ENCODE results near the gene TBX20.

Gene TBX20, protein sequence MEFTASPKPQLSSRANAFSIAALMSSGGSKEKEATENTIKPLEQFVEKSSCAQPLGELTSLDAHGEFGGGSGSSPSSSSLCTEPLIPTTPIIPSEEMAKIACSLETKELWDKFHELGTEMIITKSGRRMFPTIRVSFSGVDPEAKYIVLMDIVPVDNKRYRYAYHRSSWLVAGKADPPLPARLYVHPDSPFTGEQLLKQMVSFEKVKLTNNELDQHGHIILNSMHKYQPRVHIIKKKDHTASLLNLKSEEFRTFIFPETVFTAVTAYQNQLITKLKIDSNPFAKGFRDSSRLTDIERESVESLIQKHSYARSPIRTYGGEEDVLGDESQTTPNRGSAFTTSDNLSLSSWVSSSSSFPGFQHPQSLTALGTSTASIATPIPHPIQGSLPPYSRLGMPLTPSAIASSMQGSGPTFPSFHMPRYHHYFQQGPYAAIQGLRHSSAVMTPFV

DNA sequence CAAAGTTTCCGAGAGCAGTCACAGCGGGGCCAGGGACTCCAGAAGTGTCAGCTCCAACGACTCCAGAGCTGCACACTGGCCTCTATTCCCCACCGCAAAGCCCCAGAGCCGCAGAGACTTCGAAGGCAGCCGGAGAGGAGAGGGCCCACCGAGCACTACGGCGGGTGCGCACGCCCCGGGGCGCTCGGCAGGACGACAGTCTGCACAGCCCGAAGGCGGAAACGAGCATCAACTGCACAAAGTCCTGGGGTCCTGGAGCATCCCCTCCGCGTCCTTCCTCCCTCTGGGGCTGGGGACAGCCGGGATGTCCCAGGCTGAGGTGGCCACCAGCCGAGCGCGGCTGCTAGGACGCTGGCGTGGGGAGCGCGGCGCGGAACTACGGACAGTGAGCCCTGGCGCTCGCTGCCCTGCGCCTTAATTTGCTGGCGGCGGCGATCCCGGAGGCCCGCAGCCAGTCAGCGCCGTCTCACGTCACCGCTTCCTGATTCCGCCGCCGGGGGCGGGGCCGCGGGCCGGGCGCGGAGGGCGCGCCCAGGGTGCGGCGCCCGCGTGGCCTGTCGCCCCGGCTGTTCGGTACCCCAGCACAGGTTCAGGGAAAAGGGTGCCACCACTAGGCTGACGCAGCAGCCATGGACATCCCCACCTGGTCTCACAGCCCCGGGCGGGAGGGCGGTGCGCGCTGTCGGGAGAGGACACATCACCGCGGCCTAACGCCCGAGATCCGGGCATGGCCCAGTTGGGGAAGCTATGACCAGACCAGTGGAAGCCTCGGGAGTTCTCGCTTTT is at the start of gene TBX20:
Gene TBX20, minus strand, starts transcription at position 391 of the 786 bp plus-strand sequence. CDS start 480 bp downstream, outside the sequence.
- no peak for DNase-seq

DNA sequence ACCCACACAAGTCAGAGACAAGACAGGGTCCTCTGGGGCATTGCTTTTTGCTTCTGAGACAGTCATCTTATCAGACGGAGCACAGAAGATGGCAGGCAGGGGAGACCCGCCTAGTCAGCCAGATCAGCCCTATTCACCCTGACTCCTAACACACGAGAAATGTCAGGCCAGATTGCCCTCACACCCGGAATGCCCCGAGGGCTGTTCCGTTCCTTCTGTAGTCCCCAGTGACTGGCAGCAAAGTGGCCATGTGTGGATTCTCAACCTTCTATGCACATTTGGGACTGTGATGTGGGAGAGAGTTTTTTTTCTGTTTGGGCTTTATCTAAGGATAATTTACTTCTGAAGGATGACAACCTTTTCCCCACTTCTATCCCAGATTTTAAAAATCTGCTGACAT is 35.5 kb upstream of the TBX20 start:
- no peak for DNase-seq

DNA sequence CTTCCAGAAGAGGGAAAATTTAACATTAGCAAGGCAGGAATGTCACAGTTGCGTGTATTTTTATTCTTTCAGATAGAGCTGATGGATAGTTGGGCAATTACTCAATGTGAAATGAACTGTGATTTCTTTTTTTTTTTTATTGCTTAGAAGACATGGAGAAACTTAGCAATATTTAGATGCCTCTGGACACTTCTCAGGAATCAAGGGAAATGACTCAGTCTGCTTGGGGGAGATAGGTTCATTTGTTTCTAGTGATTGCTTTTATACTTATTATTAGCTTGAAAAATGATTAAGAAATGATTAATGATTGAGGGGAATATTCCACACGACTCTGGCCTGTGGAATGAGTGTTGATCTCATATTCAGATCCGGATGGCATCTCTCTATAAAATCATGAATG is 33.1 kb upstream of the TBX20 start:
- peak; percentile 7 for DNase-seq

DNA sequence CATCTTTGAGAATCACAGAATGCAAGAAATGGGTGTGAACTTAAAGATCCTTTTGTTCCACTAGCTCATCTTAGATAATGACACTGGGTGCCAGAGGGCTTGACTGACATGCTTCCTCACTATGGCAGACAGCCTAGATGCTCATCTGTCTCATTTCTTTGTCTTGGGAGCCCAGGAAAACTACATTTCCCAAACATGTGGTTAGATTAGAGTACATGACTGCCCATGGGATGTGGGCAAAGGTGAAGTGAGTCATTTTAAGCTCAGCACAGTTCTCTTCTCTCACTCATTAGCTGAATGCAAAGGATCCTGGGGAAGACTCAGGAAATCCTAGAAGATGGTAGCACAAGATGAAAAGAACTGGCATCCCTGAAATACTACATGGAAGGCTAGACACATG is 32.5 kb upstream of the TBX20 start:
- DNase-seq: peak; percentile 57

DNA sequence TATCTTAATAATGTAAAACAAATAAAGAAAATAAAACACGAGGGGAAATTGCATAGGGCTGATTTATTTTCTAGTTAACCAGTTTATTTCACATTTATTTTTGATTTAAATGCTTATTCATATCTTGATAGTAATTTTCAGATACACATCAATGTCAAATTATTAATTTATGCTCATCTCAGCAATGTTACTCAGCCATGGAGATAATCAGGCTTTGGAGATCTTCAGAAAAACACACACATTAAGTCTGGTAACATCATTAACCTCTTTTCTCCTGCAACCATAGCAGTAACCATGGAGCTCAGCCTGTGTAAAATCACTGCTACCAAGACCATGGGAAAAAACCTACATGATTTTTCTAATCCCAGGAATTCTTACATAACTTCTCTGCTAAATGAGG is 31.9 kb upstream of the TBX20 start:
- DNase-seq: no peak

DNA sequence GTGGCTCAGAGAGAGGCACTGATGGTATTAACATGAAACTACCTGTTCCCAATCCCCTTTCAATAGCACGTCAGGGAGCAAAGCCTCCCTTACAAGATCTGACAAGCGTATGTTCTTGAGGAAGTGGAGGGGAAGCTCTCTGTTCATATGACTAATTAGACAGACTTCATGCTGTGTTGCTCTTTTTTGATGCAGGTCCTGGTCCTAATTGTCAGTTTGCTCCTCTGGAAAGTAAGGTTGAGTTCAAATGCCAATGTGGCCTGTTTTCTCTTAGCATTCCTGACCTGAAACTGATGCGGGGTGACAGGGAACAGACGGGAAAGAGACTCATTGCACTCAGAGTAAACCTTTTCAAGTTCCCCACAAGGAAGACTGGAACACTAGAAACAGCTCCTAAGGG is 27.0 kb upstream of the TBX20 start:
- no peak for DNase-seq

DNA sequence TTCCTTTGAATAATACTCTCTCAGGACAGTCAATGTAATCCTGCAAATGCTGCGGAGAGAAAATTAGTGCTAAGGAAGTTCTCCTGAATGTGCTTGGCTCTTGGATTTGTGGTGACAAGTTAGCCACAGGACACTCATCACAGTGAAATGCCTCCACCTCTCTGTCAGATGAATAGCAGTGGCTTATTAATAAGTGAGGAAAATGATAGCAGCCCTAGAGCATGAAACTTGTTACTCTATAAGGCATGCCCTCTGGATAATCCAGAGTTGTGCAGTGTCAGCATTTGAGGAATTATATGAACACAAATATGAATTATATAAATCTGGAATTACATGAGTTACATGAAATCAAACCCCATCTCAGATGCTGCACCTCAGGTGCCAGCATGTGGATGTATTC is 23.5 kb upstream of the TBX20 start:
- DNase-seq: no peak

DNA sequence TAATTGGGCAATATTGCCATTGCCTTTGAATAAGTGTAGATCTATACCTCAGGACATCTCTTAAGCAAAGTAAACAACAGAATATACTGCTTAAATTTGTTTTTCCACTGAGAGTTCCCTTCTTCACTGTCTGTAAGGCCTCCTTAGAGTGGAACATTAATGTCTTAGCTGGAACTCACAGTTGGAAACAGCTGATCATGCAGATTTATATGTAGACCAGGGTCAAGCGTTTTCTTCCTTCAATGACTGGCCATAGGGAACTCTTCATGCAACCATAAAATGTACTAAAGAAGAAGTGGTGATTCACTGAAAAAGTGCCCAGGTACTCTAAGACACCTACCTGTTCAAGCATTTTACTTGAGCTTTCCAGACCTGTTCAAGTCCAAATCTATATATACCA is 18.3 kb upstream of the TBX20 start:
- DNase-seq: no peak

DNA sequence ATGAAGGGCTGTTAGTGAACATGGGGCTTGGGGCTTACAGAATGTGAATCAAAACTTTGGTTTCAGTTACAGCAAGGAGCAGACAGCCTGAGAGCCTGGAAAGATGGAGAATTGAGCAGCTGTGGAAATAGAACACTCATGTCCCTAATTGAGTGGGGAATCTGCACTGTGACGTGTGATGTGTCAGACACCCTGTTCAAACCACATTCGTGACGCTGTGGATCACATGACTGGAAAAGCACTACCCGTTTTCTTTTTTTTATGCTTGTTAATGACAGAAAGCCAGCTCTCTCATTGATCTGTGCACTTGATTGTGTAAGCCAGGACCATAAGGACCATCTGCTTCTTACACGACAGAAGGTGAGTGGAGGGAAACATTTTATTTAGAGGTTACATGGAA is 15.1 kb upstream of the TBX20 start:
- no peak for DNase-seq

DNA sequence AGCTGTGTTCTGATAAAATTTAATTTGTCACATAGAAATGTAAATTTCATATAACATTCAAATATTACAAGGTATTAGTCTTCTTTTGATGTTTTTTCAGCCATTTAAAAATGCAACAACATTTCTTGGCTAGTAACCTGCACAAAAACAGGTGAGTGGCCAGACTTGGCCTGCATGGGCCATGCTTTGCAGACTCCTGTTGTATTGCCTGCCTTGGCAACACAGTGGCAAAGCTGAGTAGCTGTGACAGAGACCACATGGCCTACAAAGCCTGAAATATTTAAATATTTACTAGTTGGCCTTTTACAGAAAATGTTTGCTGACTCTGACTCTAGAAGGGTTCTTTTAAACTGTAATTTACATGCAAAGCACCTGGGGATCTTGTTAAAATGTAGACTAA is 13.5 kb upstream of the TBX20 start:
- DNase-seq: no peak

DNA sequence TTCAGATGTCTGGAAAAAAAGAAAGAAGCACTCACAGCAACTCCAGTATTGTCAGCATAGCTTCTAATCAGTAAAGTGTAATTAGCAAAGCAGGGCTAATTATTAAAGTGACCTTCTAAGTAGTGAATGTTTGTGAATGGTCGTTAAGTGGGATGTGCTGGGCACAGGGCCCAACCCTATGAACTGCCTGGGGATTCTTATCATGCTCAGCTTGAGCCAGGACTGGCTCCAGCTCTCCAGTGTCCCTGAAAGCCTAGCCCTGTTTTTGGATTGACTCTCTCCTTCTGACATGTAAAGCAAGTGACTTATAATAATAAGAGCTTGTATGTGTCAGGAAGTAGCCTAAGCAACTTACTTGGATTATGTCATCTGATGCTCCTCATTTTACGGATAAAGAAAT is 9.5 kb upstream of the TBX20 start:
- DNase-seq: no peak

DNA sequence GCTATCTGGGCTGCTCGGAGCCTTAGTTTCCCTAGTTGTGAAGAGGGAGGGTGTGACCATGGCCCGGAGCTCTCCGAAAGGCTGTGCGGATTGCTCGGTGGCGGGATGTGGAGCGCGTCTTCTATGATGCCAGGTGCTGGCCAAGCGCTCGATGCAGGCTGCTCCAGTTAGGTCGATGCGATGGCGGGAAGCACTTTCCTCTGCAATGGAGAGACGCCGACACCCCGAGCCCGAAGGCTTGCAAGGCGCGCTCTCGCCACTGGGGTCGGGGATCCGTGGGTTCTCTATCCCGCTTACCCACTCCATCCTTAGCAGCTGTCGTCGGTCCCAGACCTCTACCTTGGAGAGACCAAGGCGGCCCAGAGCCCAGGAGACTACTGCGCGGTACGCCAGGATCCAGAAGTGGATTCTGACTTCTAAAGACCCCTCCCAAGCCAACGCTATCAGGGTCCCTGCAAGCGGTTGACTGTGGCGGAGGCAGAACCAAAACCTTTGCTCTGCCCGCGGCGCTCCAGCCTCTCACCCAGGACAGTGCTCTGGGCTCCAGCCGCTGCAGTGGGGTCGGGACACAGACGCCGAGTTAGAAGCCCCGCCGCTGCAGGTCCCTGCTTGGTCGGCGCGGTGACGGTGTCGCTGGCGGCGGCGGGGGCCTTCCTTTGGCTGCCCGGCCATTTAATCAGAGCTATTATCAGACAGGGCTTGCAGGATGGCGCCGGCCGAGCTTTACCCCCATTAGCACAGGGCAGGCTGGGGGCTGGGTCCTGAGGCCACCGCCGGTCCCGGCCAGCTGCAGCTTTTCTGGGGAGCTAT is 7.8 kb upstream of the TBX20 start:
- DNase-seq: no peak

DNA sequence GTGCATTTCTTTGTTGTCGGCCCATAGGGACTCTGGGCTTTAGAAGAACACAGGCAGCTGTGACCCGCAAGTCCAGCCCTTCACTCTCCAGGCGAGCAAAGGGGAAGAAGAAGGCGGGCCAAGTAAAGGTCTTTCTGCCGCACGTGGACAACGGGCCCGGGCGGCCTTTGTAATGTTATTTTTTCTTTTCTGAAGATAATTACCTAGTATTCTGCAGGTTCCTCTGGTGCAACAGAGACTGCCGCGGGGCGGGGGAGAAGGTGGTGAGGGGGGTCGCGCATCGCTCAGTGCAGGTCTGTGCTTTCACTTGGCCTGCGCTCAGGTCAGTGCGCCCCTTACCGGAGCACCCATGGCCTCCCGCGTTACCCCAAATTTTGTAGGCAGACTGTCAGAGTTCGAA is 7.1 kb upstream of the TBX20 start:
- DNase-seq: no peak

DNA sequence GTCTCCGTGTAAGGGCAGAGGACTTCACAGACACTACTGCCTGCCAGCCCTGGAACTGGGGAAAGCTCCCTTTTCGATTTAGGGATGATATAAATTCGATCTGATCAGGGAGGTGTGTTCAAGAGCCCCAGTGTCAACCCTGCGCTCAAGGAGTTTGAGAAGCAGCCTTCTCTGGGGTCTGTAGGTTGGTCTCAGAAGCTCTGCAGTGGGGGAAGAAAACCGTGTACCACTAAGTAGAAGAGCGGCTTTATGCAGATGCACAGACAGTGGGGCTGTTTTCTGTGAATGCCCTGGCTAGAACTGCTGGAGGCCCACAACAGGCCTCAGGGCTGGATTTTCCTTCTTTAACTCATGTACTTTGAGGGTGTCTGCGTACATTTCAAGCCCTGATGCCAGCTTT is 6.3 kb upstream of the TBX20 start:
- DNase-seq: no peak

DNA sequence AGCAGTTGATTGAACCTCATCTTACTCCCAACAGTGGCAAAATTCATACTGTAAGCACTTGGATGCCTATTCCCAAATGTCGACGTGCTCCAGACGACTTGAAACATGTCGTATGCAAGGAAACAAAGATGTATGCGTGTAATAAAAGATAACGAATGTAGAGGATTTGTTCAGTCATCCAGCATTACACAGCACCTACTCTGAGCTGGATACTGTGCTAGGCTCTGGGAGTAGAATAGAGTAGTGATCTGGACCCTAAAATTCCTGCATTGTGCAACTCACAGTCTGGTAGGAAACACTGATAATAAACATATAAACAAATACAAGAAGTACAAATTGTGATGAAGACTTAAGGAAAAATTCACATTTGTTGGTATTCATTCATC is 5.6 kb upstream of the TBX20 start:
- no peak for DNase-seq

DNA sequence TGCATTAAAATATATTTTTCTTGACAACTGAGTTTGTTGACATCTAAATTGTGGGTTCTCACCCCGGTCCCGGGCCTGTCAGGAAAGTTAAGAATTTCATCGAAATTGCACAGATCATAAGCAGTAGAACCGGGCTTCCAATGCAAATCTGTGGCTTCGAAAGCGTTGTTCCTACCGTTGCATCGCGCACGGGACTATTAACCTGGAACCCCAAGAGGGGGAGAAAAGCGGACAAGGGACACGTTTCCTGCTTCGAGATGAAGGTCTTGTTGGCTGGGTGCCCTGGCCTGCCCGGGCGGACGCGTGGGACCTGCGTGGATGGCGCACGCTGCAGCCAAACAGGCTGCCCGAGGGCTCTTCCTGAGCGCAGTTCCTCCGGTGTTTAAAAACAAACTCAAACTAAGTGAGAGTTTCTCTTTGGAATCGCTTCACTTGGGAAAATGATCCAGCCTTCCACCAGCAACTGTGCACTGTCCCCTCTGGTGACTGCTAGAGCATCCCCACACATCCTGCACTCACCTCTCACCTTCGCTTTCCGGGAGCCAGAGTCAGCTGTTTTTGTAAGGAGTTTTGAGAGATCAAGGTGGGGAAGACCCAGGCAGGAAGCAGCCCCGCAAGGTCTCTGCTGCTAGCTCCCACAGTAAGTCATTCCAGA is 5.1 kb upstream of the TBX20 start:
- no peak for DNase-seq

DNA sequence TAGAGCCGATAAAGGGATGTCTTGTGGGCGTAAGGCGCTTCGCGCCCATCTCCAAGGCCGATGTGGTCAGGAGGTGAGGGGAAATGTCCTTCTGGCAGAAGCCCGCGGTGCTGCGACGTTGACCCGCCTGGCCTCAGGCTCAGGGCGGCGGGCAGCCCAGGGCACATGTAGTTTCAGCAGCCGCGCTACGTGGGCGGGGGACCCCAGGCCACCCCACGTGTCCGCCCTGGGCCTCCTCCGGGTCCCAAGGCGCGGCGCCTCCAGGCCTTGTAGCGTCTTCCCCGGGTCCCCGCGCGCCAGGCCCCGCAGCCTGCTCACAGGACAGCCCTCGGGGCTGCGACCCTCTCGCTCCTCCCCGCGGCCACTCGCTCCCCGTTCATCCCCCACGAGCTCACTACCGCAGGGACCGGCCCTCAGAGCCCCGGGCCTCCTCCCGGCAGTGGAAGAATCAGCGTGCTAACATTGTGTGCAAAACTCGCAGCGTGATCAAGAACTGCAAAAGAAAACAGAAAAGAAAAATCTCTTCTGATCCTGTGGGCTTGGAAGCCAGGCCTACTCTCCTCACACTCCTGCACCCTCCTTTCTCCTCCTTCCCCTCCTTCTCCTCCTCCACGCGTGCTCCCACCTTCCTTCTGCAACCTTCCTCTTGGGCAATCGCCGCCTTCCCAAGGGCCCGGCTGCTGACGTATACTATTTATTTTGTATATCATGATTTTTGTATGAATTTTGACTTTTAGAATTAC is 4.4 kb upstream of the TBX20 start:
- no peak for DNase-seq

DNA sequence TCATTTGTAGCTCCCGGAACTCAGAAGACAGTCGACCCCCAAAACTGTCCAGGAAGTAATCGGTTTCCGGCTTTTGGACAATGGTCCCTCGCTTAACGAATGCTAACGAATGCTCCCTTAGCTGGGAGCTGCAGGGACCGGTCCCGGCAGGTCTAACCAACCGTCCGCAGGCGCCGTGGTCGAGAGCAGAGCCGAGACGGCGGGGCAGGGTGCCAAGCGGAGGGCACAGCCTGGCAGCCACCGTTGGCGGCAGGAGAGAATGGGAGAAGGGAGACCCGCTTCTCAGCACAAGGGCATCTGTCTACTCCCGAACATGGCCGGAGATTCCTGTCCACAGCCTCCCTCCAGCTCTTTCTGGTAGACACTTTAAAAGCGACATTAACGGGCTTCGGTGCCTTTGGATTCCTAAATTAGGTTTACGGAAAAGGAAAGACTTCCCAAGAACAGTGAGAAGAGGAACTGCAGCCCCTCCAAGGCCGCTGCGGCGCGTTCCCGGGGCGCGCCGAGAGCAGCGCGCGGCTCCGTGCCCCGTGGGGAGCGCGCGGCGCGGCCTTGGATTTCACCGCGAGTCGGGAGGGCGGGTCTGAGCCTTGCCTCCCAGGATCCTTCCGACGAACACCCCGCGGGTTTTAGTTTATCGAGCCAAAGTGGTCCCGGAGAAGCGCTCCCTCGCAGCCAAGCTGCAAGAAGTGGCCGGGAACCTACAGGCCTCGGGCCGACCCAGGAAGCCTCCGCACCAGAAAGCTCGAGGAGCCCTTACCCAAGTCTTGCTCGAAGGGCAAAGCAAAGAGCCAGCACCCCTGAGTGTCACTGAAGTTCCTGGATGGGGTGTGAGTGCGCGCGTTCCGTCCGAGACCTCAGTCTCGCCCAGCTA is 3.6 kb upstream of the TBX20 start:
- no peak for DNase-seq

DNA sequence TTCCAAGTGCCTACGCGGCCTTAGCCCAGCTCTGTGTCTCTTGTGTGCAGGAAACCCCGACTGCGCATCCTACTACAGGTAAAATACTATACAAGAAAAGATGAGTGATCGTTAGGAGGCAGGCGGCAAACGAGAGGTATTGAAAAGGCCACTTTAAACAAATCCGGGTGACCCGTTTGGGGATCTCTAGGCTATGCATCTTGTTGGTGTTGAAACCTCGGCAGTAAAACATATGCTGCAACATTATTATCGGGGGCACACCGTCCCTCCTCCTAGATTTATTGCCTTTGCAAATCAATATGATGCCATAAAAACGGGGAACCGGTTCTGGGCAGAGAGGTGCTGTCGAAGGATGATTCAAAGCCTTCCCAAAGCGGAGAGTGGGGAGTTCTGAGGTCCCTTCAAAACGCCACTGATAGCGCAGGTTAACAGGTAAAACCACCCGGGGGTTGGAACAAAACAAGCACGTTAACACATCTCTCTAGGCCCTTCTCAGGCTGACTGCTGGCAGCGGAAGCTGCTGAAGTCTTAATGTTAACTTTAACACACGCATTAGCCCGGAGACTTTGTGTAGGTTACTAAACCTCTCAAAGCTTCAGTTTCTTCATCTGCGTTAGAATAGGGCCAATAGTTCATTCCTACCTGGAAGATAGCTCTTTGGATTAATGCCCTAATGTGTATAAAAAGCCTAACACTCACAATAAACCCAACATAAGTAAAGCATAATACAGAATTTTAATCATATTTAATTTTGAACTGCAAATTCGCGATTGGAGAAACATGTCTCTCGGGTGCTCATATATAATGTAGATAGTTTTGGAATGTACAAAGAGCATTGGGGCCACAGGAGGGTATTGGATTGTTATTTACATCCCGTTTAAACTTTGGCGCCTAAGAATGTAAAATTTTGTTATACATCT is 2.6 kb upstream of the TBX20 start:
- DNase-seq: no peak

Data from HCEC 1CT (cell line).